Naive B cell (primary cell): ENCODE results near the gene PTGES3. TPM values are rescaled to one million over a fixed set of nuclear protein-coding genes. Genes with fewer than 3 reads are reported as not detected.
A peak's percentile ranks its signal among the peaks of the same experiment; 100 is the strongest.

Source experiments
- ATAC-seq, 2 donors: fragments of 150-1000 bp; cut with Tn5 transposase; 2 replicates each; pipeline ENCODE4 v1.10.0; 2021; ENCODE audit warnings: low read depth in 2 of 2, mild to moderate bottlenecking in 2 of 2, moderate library complexity in 2 of 2
- DNase-seq: peaks from one replicate; pipeline ENCODE4 v3.0.0; 2022
- H3K27ac Mint-ChIP-seq, 6 donors: one replicate each; pipeline ENCODE4 v1.8.0; 2020 to 2022; ENCODE audit warnings: mild to moderate bottlenecking in 6 of 6, mixed read lengths in 6 of 6, moderate library complexity in 5 of 6, inconsistent platforms in 2 of 6
- H3K27me3 Mint-ChIP-seq, 3 donors: one replicate each; pipeline ENCODE4 v1.8.0; 2021 to 2022; ENCODE audit warnings: mixed read lengths in 3 of 3, mild to moderate bottlenecking in 1 of 3
- H3K36me3 Mint-ChIP-seq, 2 donors: one replicate each; pipeline ENCODE4 v1.8.0; 2020 to 2022; ENCODE audit warnings: mixed read lengths in 2 of 2, inconsistent platforms in 1 of 2, mild to moderate bottlenecking in 1 of 2
- H3K4me1 Mint-ChIP-seq, 3 donors: one replicate each; pipeline ENCODE4 v1.8.0; 2020 to 2022; ENCODE audit warnings: mixed read lengths in 3 of 3, inconsistent platforms in 1 of 3, mild to moderate bottlenecking in 1 of 3, moderate library complexity in 1 of 3
- H3K4me3 Mint-ChIP-seq, 8 donors: one replicate each; pipeline ENCODE4 v1.8.0; 2020 to 2022; ENCODE audit warnings: mild to moderate bottlenecking in 8 of 8, mixed read lengths in 8 of 8, moderate library complexity in 8 of 8, inconsistent platforms in 2 of 8
- H3K9me3 Mint-ChIP-seq, 7 donors: one replicate each; pipeline ENCODE4 v1.8.0; 2020 to 2022; ENCODE audit warnings: mixed read lengths in 7 of 7, mild to moderate bottlenecking in 5 of 7, inconsistent platforms in 2 of 7, moderate library complexity in 1 of 7
- polyA plus RNA-seq, 6 donors: library from polyadenylated mRNA; unstranded; fragments of 300-500 nt; fragmentation: Illumina TruSeq; gene quantifications; one replicate each; pipeline ENCODE4 v1.2.3, GENCODE V29; 2021; ENCODE audit warnings: low read depth in 6 of 6

The PTGES3 gene
- polyA plus RNA-seq, 6 donors from 2014 or later = 176 to 270 (median 203) TPM

- H3K4me3 Mint-ChIP-seq = peak overlapping the region in 6 of 8 donors; percentile 12 to 99 (median 65)
- DNase-seq = peak; percentile 55
- peaks cover 0 to 4% of the 10 kb centered on the region in 2 donors for H3K36me3 Mint-ChIP-seq
- peak overlapping the region; percentile 83 to 95 (median 89) for H3K27ac Mint-ChIP-seq
- H3K9me3 Mint-ChIP-seq = no peaks in the 10 kb centered on the region
- peak; percentile 45 to 46 for ATAC-seq
- peaks cover 43 to 69% (median 60%) of the 10 kb centered on the region in 3 donors for H3K4me1 Mint-ChIP-seq
- H3K27me3 Mint-ChIP-seq = no peaks in the 10 kb centered on the region
Observed at GRCh38 chr12:56626701-56627100, 61.4 kb downstream of the PTGES3 start.

- H3K4me3 Mint-ChIP-seq = no peak overlapping the region
- no peaks in the 10 kb centered on the region for H3K27me3 Mint-ChIP-seq
- DNase-seq = no peak
- peaks cover 0 to 9% of the 10 kb centered on the region in 2 donors for H3K36me3 Mint-ChIP-seq
- peaks cover 35 to 73% (median 52%) of the 10 kb centered on the region in 3 donors for H3K4me1 Mint-ChIP-seq
- H3K9me3 Mint-ChIP-seq = no peaks in the 10 kb centered on the region
- H3K27ac Mint-ChIP-seq = peak overlapping the region in 3 of 6 donors; percentile 26 to 86 (median 47)
- no peak for ATAC-seq
Observed at GRCh38 chr12:56622535-56622934, 65.5 kb downstream of the PTGES3 start.

- Mint-ChIP-seq H3K9me3 (no peaks in the 10 kb centered on the region), H3K4me3 (no peak overlapping the region), H3K36me3 (peaks cover 30 to 41% of the 10 kb centered on the region in 2 donors), H3K27me3 (no peaks in the 10 kb centered on the region), H3K4me1 (peaks cover 16 to 39% (median 32%) of the 10 kb centered on the region in 3 donors), H3K27ac (peak overlapping the region in 4 of 6 donors; percentile 21 to 91 (median 66))
- ATAC-seq (no peak), DNase-seq (no peak)
Observed at GRCh38 chr12:56616925-56617324, 71.2 kb downstream of the PTGES3 start.

GRCh38 chr12:56616244-56616643 lies 71.8 kb downstream of the PTGES3 start:
- H3K36me3 Mint-ChIP-seq = peaks cover 36 to 48% of the 10 kb centered on the region in 2 donors
- H3K27ac Mint-ChIP-seq = peak overlapping the region in 2 of 6 donors; percentile 51 to 61
- ATAC-seq (no peak), DNase-seq (no peak)
- H3K4me3 Mint-ChIP-seq = no peak overlapping the region
- no peaks in the 10 kb centered on the region for H3K9me3 Mint-ChIP-seq
- H3K4me1 Mint-ChIP-seq = peaks cover 18 to 38% (median 27%) of the 10 kb centered on the region in 3 donors
- H3K27me3 Mint-ChIP-seq = no peaks in the 10 kb centered on the region

GRCh38 chr12:56614627-56615026 lies 73.5 kb downstream of the PTGES3 start:
- Mint-ChIP-seq H3K4me1 (peaks cover 17 to 22% (median 18%) of the 10 kb centered on the region in 3 donors), H3K27me3 (no peaks in the 10 kb centered on the region), H3K36me3 (peaks cover 46 to 61% of the 10 kb centered on the region in 2 donors), H3K4me3 (no peak overlapping the region), H3K27ac (peak overlapping the region in 1 of 6 donors; percentile 80), H3K9me3 (no peaks in the 10 kb centered on the region)
- DNase-seq (no peak), ATAC-seq (no peak)

Other genes with a start within 250 kb of the PTGES3 start
- gene TIMELESS, start 238.9 kb downstream of the PTGES3 start, polyA plus RNA-seq = 10 to 100 TPM; 16.8 to 30.5 (median 25.8) TPM
- gene MIP, start 233.6 kb downstream of the PTGES3 start, polyA plus RNA-seq = not detected
- gene SPRYD4, start 219.7 kb downstream of the PTGES3 start, polyA plus RNA-seq = 1 to 10 TPM in 5 of 6 donors, under 1 TPM in 1; 0.59 to 2.6 (median 2.0) TPM
- gene GLS2, start 200.1 kb downstream of the PTGES3 start, polyA plus RNA-seq = 1 to 10 TPM in 3 of 6 donors, under 1 TPM in 2, not detected in 1; 0.95 to 1.9 (median 1.6) TPM
- gene RBMS2, start 166.5 kb downstream of the PTGES3 start, polyA plus RNA-seq = 1 to 10 TPM in 1 of 6 donors, under 1 TPM in 5; 0.03 to 6.0 (median 0.54) TPM
- gene BAZ2A, start 58.0 kb downstream of the PTGES3 start, polyA plus RNA-seq = 10 to 100 TPM; 17.3 to 56.0 (median 33.5) TPM
- 1,000 to 10,000 TPM in 1 of 6 donors, 100 to 1,000 TPM in 5; 711 to 1,110 (median 809) TPM for gene ATP5F1B, start 42.3 kb downstream of the PTGES3 start, polyA plus RNA-seq
- gene NACA, start 37.0 kb upstream of the PTGES3 start, polyA plus RNA-seq = 1,000 to 10,000 TPM in 5 of 6 donors, 100 to 1,000 TPM in 1; 936 to 1,276 (median 1,162) TPM
- gene PRIM1, start 64.0 kb upstream of the PTGES3 start, polyA plus RNA-seq = 10 to 100 TPM; 27.2 to 50.9 (median 37.5) TPM
- under 1 TPM in 5 of 6 donors, not detected in 1; 0.20 to 0.91 (median 0.60) TPM for gene HSD17B6, start 75.0 kb upstream of the PTGES3 start, polyA plus RNA-seq
- not detected for gene SDR9C7, start 246.1 kb upstream of the PTGES3 start, polyA plus RNA-seq